GM12874 (cell line): Measurements from ENCODE around the gene ANGEL1.

Source experiments
- TF ChIP-seq, protein P1 (sequence below): IDR thresholded peaks from 2 replicates; pipeline ENCODE4 v1.5.1; 2011; ENCODE audit warnings: low read depth, mild to moderate bottlenecking, control low read depth, low read length, moderate library complexity; ENCODE audit not compliant: insufficient read depth

ANGEL1 gene

DNA sequence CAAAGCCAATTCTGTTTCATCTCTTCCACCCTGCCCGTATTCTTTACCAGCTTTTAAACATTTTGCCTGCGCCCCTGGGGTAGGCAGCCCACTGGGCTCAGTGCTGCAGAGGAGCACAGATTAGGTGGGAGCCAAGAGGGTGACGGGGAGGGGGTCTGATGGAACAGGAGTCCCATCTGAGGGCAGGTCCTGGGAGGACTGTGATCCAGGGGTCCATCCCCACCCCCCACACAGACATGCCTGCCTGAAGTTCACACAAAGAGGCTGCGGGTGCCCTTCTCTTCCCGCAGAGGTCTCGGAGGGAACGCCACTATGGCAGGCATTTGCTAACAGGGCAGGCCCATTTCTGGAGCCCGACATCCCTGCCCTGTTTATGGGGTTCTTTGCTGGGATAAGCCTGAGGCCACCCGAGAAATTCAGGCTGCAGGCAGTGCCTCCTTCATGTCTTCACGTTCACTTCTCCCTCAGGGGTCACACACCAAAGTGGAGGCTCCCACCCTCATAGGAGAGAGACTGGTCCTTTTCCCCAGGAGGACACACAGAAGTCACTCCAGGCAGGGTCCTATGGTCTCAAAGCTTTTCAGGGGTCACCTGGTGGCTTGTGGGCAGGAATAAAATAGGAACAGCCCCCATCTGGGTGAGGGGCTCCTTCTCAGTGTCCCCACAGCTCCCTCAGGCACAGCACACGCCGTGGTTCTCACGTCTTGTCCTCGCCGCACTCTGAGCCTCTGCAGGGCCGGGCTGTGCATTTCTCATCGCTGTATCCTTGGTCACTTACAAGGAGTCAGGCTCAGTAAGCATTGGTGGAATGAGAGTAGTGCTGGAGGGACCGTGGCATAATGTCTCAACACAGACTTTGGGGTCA, 38.5 kb downstream of the ANGEL1 start:
- TF ChIP-seq, protein P1, sequence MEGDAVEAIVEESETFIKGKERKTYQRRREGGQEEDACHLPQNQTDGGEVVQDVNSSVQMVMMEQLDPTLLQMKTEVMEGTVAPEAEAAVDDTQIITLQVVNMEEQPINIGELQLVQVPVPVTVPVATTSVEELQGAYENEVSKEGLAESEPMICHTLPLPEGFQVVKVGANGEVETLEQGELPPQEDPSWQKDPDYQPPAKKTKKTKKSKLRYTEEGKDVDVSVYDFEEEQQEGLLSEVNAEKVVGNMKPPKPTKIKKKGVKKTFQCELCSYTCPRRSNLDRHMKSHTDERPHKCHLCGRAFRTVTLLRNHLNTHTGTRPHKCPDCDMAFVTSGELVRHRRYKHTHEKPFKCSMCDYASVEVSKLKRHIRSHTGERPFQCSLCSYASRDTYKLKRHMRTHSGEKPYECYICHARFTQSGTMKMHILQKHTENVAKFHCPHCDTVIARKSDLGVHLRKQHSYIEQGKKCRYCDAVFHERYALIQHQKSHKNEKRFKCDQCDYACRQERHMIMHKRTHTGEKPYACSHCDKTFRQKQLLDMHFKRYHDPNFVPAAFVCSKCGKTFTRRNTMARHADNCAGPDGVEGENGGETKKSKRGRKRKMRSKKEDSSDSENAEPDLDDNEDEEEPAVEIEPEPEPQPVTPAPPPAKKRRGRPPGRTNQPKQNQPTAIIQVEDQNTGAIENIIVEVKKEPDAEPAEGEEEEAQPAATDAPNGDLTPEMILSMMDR, result no peak

DNA sequence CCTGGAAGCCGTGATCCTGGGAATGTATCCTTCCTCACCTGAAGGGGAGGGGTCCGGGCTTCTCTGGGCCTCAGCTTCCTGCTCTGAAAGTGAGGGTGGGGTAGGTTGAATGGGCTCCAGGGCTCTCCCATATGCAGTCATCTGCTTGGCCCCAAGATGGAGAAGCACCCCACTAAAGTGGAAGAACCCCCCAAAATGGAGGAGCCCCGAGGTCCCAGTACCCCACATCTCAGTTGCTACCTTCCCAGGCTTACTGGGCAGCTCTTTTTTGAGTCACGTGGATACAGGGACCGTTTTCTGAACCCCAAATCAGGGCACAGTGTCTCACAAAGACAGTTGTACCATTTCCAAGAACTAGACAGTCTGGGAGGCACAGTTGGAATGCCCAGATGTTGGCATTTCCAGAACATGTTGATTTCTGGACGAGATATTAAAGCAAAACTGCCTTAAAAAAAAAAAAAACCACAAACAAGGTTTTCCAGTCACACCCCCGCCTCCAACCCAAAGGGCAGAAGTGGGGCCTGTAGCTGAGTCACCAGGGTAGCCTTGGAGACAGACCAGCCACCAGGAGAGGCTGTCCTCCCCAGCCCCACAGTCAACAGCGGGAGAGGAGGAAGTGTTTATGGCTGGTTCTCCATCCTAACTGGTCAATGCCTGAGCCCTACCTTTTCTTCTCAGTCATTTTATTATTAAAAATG, 39.3 kb downstream of the ANGEL1 start:
- TF ChIP-seq, protein P1, result no peak

DNA sequence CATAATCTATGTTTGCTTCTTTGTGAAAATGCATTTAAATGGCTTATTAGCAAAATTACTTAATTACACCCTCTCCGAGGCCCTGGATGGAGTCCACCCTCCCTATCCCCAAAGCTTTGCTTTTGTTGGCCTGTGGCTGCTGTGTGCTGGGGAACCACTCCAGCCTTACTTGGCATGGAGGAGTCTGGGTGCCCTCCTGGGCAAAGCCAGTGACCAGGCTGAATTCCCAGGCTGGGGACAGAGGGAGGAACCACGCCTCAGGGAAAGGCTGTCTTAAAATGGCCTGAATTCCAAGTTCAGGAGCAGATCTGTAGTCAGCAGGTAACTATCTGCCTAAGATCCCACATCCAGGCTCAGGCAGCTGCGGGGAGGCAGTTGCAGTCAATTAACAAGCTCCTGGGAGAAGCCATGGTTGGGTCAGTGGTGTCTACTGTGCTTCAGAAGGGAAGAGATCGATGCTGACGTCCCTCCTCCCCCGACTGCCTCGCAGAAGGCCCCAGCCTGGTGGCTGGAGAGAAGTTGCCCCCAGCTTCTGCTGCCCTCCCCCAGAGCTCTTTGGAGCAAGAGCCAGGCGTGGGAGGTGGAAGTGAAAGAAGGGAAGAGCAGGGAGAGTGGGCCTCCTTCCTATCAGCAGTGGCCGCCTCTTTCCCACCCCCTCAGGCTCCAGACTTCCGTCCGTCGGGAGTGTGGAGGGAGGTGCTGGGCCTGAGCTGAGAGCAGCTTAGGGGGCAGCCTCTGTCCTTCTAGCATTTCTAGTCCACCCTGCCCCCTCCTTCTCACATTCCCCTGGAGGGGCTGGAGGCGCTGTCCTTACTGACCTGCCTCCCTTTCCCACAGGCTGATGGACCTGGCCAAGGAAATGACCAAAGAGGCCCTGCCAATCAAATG, 40.1 kb downstream of the ANGEL1 start:
- TF ChIP-seq, protein P1, result no peak

DNA sequence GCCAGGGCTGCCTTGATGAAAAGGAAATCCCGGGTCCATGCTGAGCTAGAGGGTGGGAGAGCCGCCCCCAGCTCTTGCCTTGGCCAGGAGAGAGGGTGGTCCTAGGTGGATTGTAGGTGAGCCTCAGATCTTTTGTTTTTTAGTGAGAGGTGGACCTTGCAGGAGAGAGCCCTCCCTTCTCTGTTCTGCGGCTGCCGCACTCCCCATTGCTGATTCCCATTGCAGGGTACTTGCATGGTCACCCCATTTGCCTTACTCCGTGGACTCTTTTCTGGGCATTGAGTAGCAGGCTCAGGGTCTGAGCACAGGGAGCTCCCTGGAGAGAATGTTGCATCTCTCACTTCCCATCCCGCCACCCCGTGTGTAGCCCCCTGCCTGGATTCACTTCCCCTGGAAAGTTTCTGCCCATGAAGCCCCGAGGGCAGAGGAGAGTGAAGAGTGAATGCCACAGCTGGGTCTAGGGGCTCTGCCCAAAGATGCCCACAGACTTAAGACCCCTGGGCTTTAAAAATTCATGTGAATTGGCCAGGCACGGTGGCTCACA, 41.2 kb downstream of the ANGEL1 start:
- TF ChIP-seq, protein P1, result no peak

DNA sequence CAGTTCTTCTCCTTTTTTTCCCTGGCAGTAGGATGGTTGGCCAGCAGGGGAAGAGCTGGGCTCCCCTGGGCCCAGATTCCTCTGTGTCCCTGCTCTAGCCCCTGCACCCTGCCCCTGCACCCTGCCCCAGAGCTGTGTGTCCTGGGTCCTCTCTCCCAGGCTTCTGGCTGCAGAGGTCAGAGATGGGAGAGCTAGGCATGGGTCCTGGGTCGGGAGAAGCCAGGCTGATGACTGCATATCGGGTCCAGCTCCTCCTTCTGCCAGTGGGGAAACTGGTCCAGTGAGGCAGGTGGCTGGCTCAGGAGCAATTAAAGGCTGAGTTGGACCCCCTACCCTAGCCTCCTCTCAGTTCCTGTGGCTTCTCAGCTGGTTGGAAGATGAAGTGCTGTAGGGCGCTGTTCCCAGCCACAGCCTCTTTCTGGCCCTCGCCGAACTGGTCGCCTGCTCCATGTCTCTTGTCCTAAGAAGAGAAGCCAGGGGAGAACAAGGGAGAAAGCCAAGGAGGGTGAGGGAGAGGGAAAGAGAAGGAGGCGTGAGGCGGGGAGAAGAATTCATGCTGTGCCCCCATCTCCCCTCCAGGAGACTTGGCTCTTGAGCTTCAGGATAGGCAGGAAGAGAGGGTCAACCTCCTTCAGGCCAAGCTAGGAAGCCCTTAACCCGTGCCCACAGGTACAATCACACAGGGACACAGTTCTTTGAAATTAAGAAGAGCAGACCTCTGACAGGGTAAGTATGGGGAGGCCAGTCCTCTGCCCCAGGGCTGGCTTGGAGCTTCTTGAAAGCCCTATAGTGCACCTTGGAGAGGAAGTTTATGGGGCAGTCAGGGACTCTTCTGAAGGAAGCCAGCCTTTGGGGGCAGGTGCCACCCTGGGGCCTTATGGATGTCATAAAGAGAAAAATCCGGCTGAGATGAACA, 41.9 kb downstream of the ANGEL1 start:
- TF ChIP-seq, protein P1, result no peak

DNA sequence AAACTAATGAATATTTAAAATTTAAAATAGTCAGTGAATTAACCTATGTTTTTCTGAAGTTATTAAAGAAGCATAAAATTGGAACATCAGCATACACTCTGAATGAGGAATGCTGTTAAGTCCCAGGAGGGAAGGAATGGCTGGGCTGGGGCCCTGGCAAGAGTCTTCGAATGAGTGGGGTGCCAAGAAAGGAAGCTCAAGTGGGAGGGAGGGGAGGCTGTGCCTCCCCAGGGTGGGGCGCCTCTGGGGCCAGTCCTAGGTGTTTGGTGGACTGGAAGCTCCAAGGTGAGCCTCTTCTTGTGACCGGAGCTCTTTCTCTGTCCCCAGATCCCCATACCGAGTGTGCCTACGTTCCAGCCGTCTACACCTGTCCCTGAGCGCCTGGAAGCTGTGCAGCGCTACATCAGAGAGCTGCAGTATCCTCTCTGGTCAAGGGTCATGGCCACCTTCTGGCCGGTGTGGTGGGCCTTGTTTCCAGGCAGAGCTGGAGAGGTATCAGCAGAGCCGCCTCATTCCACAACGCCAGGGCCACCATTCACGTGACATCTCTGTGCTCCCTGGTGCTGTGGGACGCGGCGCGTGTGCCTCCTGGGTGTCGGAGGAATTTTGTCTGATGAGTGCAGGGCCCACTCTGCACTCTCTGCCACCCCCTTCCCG, 42.9 kb downstream of the ANGEL1 start:
- TF ChIP-seq, protein P1, result no peak
